ENCODE data around the gene SCN8A.

SCN8A gene

DNA sequence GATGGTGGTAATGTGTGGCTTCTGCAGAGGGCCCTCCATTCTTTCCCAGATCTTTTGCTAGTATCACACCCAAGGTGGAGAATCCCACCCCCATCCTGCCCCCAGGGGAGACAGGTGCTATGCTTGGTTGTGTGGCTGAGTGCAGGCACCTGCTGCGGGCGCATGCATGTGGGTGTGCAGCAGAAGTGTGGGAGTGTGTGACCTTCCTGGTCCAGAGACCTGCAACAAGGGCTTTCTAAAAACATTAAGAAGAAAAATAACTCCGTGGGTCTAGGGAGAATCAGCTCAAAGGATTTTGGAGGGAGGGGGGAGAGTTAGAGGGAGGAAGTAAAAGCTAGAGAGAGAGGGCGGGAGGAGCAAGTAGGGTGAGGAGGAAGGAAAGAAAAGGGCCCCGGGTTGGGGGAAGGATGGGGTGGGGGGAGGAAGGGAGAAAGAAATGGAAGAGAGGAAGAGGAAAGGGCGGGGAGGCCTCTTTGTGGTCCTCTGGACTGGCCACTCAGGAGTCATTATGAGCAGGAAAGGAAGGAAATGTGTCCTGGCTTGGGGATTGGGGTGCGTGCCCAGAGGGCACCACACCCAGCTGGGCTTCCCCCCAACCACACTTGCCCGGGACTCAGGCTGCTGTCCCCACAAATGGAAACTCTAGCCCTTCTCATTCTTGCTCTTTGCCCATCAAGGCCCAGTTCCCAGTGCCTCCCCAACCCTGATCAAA lies 260.5 kb downstream of the SCN8A start:
- no peak for DNase-seq (ENCODE audit: low read depth)

DNA sequence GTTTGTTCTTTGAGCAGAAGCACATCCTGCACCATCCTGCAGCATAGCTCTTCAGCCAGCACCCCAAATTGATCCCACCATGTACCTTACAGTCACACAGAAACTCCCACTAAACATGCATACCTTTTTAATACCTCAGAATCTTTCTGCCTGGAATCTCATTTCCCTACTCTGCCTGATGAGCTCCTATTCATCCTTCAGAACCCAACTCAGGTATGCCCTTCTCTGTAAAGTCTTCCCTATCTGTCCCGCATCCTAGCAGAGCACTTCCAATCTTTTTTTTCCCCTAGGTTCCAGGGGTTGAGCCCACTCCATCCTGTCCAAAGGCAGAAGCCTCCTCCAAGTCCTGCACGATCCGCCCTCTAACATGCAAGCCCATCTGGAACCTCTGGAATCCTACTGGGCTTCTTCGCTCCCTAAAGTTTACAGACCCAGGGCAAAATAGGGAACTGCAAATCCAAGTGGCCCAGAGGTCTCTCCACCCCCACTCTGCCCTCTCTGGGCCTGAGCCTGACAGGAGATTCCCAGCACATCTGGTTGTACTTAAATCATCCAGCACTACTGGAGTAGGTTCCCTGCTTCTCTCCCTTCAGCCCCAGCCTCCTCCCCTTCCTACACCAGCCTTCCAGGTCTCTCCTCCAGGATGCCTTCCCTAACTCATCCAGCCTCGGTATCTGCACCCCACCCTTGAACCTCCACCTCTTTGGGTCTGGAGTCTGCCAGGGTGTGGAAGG lies 261.5 kb downstream of the SCN8A start:
- DNase-seq (ENCODE audit: low read depth), result no peak

DNA sequence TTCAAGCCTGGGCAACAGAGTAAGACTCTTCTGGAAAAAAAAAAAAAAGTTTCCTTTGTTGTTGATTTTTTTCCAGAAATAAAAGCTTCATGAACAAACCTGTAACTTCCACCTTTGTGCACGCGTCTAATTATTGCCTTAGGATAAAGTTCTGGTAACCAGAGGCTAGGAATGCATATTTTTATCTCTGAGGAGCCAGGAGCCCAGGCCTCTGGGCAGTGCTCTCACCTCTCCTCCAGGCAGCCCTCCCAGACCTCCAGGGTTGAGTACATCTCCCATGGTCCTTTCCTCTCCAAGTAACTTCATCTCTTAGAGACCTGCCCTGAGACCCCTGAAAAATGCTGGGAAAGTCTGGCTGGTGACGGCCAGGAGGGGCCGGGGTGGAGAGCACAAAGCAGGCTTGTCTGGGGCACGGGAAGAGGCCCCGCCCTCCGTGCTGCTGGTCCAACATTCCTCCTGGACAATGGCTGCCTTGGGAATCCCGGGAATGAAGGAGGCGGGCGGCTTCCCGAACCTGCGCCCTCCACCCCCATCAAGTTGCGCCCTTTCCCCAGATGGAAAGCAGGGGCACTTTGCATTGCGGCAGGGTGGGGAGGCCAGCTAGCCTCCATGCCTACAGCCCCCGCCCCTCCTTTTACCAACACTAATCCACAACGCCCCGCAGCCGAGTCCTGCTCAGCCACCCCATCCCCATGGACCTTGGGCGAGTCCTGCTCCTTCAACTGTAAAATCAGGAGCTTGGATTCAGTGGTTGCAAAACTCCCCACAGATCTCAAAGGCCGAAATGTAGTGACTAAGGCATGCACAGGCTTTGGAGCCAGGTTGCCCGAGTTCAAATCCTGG lies 264.8 kb downstream of the SCN8A start:
- no peak for DNase-seq (ENCODE audit: low read depth)

DNA sequence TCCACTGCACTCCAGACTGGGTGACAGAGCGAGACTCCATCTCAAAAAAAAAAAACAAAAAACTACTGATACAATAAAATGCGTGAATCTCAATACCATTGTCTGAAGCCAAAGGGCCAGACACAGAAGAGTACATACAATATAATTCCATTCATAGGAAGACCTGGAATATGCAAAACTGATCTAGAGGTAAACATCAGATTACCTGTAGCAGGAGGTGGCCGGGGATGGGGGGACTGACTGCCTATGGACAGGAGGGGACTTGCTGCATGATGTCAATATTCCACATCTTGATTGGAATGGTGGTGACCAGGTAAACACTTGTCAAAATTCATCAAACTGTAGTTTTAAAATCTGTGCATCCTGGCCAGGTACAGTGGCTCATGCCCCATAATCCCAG lies 270.0 kb downstream of the SCN8A start:
- no peak for DNase-seq (ENCODE audit: low read depth)
